OCI-LY1 (cell line): ENCODE results near the gene ACTR2.
"Not testable (repeated sequence)": the region's sequence is repeated elsewhere in the genome, so short reads cannot be mapped to it uniquely, and the experiment has no call there.

Source experiments
- H2AFZ ChIP-seq: fragments of 200-600 bp; sonication (generic), shearing (Covaris generic); 2 replicates; pipeline ENCODE4 v1.6.0; 2014; ENCODE audit warnings: antibody characterized with exemption, mild to moderate bottlenecking, low read length
- H3F3A ChIP-seq: fragments of 200-600 bp; sonication (generic), shearing (Covaris generic); 2 replicates; pipeline ENCODE4 v1.6.0; 2014; ENCODE audit warnings: mild to moderate bottlenecking, antibody characterized with exemption, low read length, moderate library complexity; ENCODE audit not compliant: insufficient read depth
- H3K27ac ChIP-seq: fragments of 200-600 bp; sonication (generic); 2 replicates; pipeline ENCODE4 v1.5.1; 2014; ENCODE audit warnings: low read length, mixed run types, mild to moderate bottlenecking, low read depth; ENCODE audit not compliant: poor library complexity, severe bottlenecking
- H3K27me3 ChIP-seq: fragments of 200-600 bp; sonication (generic); 2 replicates; pipeline ENCODE4 v1.6.0; 2014; ENCODE audit warnings: antibody characterized with exemption, mild to moderate bottlenecking, low read length, moderate library complexity; ENCODE audit not compliant: insufficient read depth
- H3K36me3 ChIP-seq: fragments of 200-600 bp; sonication (generic); 2 replicates; pipeline ENCODE4 v1.6.1; 2014; ENCODE audit warnings: mild to moderate bottlenecking, antibody characterized with exemption, low read length, moderate library complexity, mixed read lengths; ENCODE audit not compliant: insufficient read depth
- H3K4me1 ChIP-seq: fragments of 200-600 bp; sonication (generic); 2 replicates; pipeline ENCODE4 v1.5.1; 2014; ENCODE audit warnings: mild to moderate bottlenecking, low read length, moderate library complexity; ENCODE audit not compliant: insufficient read depth, severe bottlenecking
- H3K4me2 ChIP-seq: fragments of 200-600 bp; sonication (generic), shearing (Covaris generic); 2 replicates; pipeline ENCODE4 v1.6.1; 2014; ENCODE audit warnings: low read length
- H3K4me3 ChIP-seq: fragments of 200-600 bp; sonication (generic); 2 replicates; pipeline ENCODE4 v1.5.1; 2014; ENCODE audit warnings: low read length, low read depth, mild to moderate bottlenecking, mixed read lengths; ENCODE audit not compliant: poor library complexity, severe bottlenecking
- H3K79me2 ChIP-seq: fragments of 200-600 bp; shearing (Covaris generic); 2 replicates; pipeline ENCODE4 v1.6.1; 2016; ENCODE audit warnings: mixed run types, low read length, mixed read lengths; ENCODE audit not compliant: insufficient read depth
- H3K9ac ChIP-seq: fragments of 200-600 bp; sonication (generic), shearing (Covaris generic); 2 replicates; pipeline ENCODE4 v1.6.1; 2014; ENCODE audit warnings: mild to moderate bottlenecking, low read length, mixed read lengths
- H3K9me2 ChIP-seq: fragments of 200-600 bp; sonication (generic), shearing (Covaris generic); 2 replicates; pipeline ENCODE4 v1.6.1; 2014; ENCODE audit warnings: low read depth, mild to moderate bottlenecking, low read length, mixed read lengths
- H3K9me3 ChIP-seq: fragments of 200-600 bp; shearing (Covaris generic); 2 replicates; pipeline ENCODE4 v1.6.1; 2014; ENCODE audit warnings: low read length, mixed read lengths
- H4K20me1 ChIP-seq: fragments of 200-600 bp; sonication (generic), shearing (Covaris generic); 2 replicates; pipeline ENCODE4 v1.6.0; 2016; ENCODE audit warnings: mild to moderate bottlenecking, low read length; ENCODE audit not compliant: insufficient read depth
- EZH2 ChIP-seq: fragments of 200-600 bp; sonication (generic), shearing (Covaris generic); IDR thresholded peaks from 2 replicates; pipeline ENCODE4 v1.8.0; 2017; ENCODE audit warnings: borderline replicate concordance, mixed run types, mild to moderate bottlenecking, antibody characterized with exemption, low read length, moderate library complexity, mixed read lengths
- TF ChIP-seq, protein P1 (sequence below): fragments of 200-600 bp; sonication (generic), shearing (Covaris generic); IDR thresholded peaks from 2 replicates; pipeline ENCODE4 v1.5.1; 2017; ENCODE audit warnings: mild to moderate bottlenecking, antibody characterized with exemption, low read length, moderate library complexity, mixed read lengths

Gene ACTR2

DNA sequence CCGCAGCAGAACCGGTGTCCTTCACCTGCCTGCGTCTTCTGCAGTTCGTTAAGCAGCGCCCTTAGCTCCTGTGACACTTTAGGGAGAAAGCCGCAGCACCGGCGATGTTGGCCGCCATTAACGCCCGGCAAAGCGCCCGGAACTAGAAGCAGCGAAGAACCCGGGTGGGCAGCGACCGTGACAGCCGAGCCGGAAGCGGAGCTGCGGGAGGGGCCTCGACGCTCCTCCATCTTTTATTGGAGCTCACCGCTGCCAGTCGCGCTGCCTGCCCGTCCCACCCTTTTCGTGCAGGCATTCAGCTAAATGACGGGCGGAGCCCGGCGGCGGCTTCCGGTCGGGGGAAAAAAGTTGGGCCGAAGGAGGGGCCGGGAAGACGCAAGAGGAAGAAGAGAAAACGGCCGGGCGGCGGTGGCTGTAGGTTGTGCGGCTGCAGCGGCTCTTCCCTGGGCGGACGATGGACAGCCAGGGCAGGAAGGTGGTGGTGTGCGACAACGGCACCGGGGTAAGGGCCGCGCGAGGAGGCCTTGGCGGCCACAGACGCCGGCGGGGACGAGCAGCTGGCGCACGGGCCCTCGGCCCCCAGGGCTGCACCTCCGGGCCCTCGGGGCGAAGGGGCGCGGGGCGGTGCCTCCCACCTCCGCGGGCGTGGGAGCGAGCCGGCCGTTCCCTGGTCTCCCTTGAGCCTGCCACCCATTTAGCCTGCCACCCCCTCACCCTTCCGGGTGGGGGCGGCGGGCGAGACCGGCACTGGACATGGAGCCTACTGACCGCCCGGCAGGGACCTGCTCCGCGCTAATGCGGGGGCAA is at the start of gene ACTR2:
TSS of gene ACTR2 (plus strand) at position 376 of the 807 bp plus-strand sequence. CDS start at position 455, 79 bp downstream.
- Histone ChIP-seq H3F3A (no peaks in the 10 kb centered on the region), H3K4me2 (peak within 1 kb of the TSS; percentile 98), H3K79me2 (peaks cover 58% of the 10 kb centered on the region), H2AFZ (no peak within 1 kb of the TSS), H3K9me3 (no peaks in the 10 kb centered on the region), H3K27ac (peak within 1 kb of the TSS; percentile 90), H3K9me2 (no peaks in the 10 kb centered on the region), H4K20me1 (no peaks in the 10 kb centered on the region), H3K36me3 (peaks cover 15% of the 10 kb centered on the region; the same call in 1 of the 2 replicates), H3K9ac (peak within 1 kb of the TSS; percentile 98), H3K27me3 (no peaks in the 10 kb centered on the region), H3K4me3 (peak within 1 kb of the TSS; percentile 99), H3K4me1 (peaks cover 47% of the 10 kb centered on the region)
- TF ChIP-seq, protein P1, sequence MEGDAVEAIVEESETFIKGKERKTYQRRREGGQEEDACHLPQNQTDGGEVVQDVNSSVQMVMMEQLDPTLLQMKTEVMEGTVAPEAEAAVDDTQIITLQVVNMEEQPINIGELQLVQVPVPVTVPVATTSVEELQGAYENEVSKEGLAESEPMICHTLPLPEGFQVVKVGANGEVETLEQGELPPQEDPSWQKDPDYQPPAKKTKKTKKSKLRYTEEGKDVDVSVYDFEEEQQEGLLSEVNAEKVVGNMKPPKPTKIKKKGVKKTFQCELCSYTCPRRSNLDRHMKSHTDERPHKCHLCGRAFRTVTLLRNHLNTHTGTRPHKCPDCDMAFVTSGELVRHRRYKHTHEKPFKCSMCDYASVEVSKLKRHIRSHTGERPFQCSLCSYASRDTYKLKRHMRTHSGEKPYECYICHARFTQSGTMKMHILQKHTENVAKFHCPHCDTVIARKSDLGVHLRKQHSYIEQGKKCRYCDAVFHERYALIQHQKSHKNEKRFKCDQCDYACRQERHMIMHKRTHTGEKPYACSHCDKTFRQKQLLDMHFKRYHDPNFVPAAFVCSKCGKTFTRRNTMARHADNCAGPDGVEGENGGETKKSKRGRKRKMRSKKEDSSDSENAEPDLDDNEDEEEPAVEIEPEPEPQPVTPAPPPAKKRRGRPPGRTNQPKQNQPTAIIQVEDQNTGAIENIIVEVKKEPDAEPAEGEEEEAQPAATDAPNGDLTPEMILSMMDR, result no peak
- no peak for TF ChIP-seq EZH2

DNA sequence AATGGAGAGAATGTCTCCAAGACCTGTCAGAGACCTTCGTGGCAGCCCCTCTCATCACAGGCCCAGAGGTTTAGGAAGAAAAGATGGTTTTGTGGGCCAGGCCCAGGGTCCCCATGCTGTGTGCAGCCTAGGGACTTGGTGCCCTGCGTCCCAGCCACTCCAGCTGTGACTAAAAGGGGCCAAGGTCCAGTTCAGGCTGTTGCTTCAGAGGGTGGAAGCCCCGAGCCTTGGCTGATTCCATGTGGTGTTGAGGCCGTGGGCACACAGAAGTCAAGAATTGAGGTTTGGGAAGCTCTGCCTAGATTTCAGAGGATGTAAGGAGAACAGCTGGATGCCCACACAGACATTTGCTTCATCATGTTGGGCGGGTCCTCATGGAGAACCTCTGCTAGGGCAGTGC is 45.1 kb upstream of the ACTR2 start:
- TF ChIP-seq, protein P1, result no peak
- TF ChIP-seq EZH2, result no peak
- H2AFZ ChIP-seq, result no peak overlapping the region
- H4K20me1 ChIP-seq, result no peaks in the 10 kb centered on the region
- H3K9me2 ChIP-seq, result no peaks in the 10 kb centered on the region
- H3K79me2 ChIP-seq, result no peaks in the 10 kb centered on the region
- no peak overlapping the region for H3K4me2 ChIP-seq
- peaks cover 3% of the 10 kb centered on the region for H3K4me1 ChIP-seq
- H3K27me3 ChIP-seq, result peaks cover 8% of the 10 kb centered on the region; the same call in 1 of the 2 replicates
- H3K9ac ChIP-seq, result no peak overlapping the region
- H3K4me3 ChIP-seq, result no peak overlapping the region
- no peaks in the 10 kb centered on the region for H3F3A ChIP-seq
- H3K9me3 ChIP-seq, result no peaks in the 10 kb centered on the region
- H3K36me3 ChIP-seq, result no peaks in the 10 kb centered on the region
- no peak overlapping the region for H3K27ac ChIP-seq

DNA sequence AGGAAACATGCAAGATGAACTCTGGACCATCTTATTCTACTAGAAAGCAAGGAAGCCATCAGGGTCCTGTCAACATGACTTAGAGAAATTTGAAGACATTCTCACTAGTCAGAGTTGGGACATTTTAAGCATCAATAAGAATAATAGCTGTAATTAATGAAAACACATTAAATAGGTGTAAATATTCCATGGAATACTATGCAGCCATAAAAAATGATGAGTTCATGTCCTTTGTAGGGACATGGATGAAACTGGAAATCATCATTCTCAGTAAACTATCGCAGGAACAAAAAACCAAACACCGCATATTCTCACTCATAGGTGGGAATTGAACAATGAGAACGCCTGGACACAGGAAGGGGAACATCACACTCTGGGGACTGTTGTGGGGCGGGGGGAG is 44.2 kb upstream of the ACTR2 start:
- H3K27ac ChIP-seq, H3K9me3 ChIP-seq, H2AFZ ChIP-seq, H3K79me2 ChIP-seq, H3K9me2 ChIP-seq, H3F3A ChIP-seq, H4K20me1 ChIP-seq, H3K27me3 ChIP-seq, H3K36me3 ChIP-seq, H3K4me2 ChIP-seq, H3K9ac ChIP-seq, H3K4me1 ChIP-seq, H3K4me3 ChIP-seq: not testable (repeated sequence)

DNA sequence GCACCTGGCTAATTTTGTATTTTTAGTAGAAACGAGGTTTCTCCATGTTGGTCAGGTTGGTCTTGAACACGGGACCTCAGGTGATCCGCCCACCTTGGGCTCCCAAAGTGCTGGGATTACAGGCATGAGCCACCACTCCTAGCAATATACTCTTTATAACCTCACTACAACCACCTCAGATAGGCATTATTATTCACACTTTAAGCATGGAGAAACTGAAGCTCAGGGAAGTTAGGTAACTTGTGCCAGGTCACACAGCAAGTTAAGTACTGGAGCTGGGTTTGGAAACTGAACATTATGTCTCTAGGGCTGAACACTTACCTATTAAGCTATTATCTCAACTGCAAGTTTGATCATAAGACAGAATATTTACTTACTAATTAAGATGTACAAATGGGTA is 42.6 kb upstream of the ACTR2 start:
- Histone ChIP-seq H2AFZ (no peak overlapping the region), H3K9me3 (no peaks in the 10 kb centered on the region), H3K9me2 (no peaks in the 10 kb centered on the region), H3K9ac (no peak overlapping the region), H4K20me1 (no peaks in the 10 kb centered on the region), H3K4me3 (no peak overlapping the region), H3K4me2 (no peak overlapping the region), H3K79me2 (no peaks in the 10 kb centered on the region), H3K27me3 (peaks cover 8% of the 10 kb centered on the region; the same call in 1 of the 2 replicates), H3K36me3 (no peaks in the 10 kb centered on the region), H3K4me1 (peaks cover 4% of the 10 kb centered on the region), H3F3A (no peaks in the 10 kb centered on the region), H3K27ac (no peak overlapping the region)
- TF ChIP-seq EZH2, result no peak
- TF ChIP-seq, protein P1, result no peak
